IMR-90 (cell line): ENCODE data around the gene ZKSCAN5. TPM values are rescaled to one million over a fixed set of nuclear protein-coding genes. Genes with fewer than 3 reads are reported as not detected.

Experiments used
- ATAC-seq: fragments of 200-7000 bp; cut with Tn5 transposase; 2 replicates; pipeline ENCODE4 v1.9.1; 2020; ENCODE audit warnings: low read depth, mild to moderate bottlenecking, moderate library complexity
- BruUV-seq: library from RNA; stranded (reverse); fragments of 400-500 nt; replicated peaks from 2 replicates; lab custom pipeline; 2021; lab: Mats Ljungman, UMichigan
- CTCF ChIA-PET: fragments of 300-600 bp; formaldehyde crosslinking; extraction: SDS; loops from one replicate; lab custom pipeline; 2021; ENCODE audit warnings: antibody characterized with exemption; lab: Yijun Ruan, JAX
- POLR2A ChIA-PET: fragments of 300-600 bp; sonication (Branson Sonifier 250); formaldehyde crosslinking; loops from one replicate; lab custom pipeline; 2022; ENCODE audit warnings: antibody characterized with exemption; ENCODE audit not compliant: unreplicated experiment; lab: Charles Lee
- DNase-seq: peaks from one replicate; pipeline ENCODE4 v3.0.0; 2013
- H2AFZ ChIP-seq: replicated peaks from 2 replicates; pipeline ENCODE3; 2013; ENCODE audit warnings: low read length, mild to moderate bottlenecking; ENCODE audit not compliant: poor library complexity
- H2AK5ac ChIP-seq: 2 replicates; pipeline ENCODE4 v1.6.1; 2013; ENCODE audit warnings: low read depth, low read length, inconsistent platforms
- H2AK9ac ChIP-seq: replicated peaks from 2 replicates; pipeline ENCODE3; 2013; ENCODE audit warnings: mild to moderate bottlenecking, low read depth, low read length, moderate library complexity; ENCODE audit not compliant: poor library complexity
- H2BK120ac ChIP-seq: 2 replicates; pipeline ENCODE4 v1.6.1; 2013; ENCODE audit warnings: low read depth, low read length, inconsistent platforms
- H2BK15ac ChIP-seq: 3 replicates; pipeline ENCODE4 v1.6.1; 2013; ENCODE audit warnings: low read depth, low read length, inconsistent platforms
- H2BK20ac ChIP-seq: 2 replicates; pipeline ENCODE4 v1.6.1; 2013; ENCODE audit warnings: low read depth, mild to moderate bottlenecking, inconsistent platforms, low read length, moderate library complexity
- H2BK5ac ChIP-seq: 2 replicates; pipeline ENCODE4 v1.6.1; 2013; ENCODE audit warnings: mild to moderate bottlenecking, low read depth, low read length, inconsistent platforms; ENCODE audit not compliant: poor library complexity, severe bottlenecking
- H3K14ac ChIP-seq: replicated peaks from 2 replicates; pipeline ENCODE4 v1.6.1; 2013; ENCODE audit warnings: low read depth, low read length, inconsistent platforms
- H3K18ac ChIP-seq: 2 replicates; pipeline ENCODE4 v1.6.1; 2013; ENCODE audit warnings: low read depth, low read length, control low read depth
- H3K23ac ChIP-seq: 2 replicates; pipeline ENCODE4 v1.6.1; 2013; ENCODE audit warnings: low read depth, low read length, inconsistent platforms
- H3K27ac ChIP-seq: 2 replicates; pipeline ENCODE4 v1.5.1; 2013; ENCODE audit warnings: mild to moderate bottlenecking, control low read depth, low read length; ENCODE audit not compliant: insufficient read depth
- H3K27me3 ChIP-seq: 2 replicates; pipeline ENCODE4 v1.6.1; 2013; ENCODE audit warnings: low read length; ENCODE audit not compliant: control insufficient read depth, insufficient read depth
- H3K36me3 ChIP-seq: 2 replicates; pipeline ENCODE4 v1.6.1; 2013; ENCODE audit warnings: low read length, mixed read lengths; ENCODE audit not compliant: control insufficient read depth, insufficient read depth
- H3K4ac ChIP-seq: 2 replicates; pipeline ENCODE4 v1.6.1; 2013; ENCODE audit warnings: low read depth, low read length, inconsistent platforms
- H3K4me1 ChIP-seq: 2 replicates; pipeline ENCODE4 v1.6.1; 2013; ENCODE audit warnings: low read length, mixed read lengths; ENCODE audit not compliant: control insufficient read depth, insufficient read depth
- H3K4me2 ChIP-seq: 2 replicates; pipeline ENCODE4 v1.6.1; 2013; ENCODE audit warnings: low read depth, mild to moderate bottlenecking, control low read depth, low read length, moderate library complexity
- H3K4me3 ChIP-seq: 2 replicates; pipeline ENCODE4 v1.5.1; 2013; ENCODE audit warnings: low read depth, mild to moderate bottlenecking, control low read depth, low read length, moderate library complexity; ENCODE audit not compliant: insufficient read depth
- H3K56ac ChIP-seq: 2 replicates; pipeline ENCODE4 v1.6.1; 2013; ENCODE audit warnings: low read length, inconsistent platforms; ENCODE audit not compliant: insufficient read depth; ENCODE audit errors: extremely low read depth
- H3K79me1 ChIP-seq, 2 experiments: 2 replicates each; pipeline ENCODE4 v1.6.1; 2013; ENCODE audit warnings: low read length in 2 of 2, inconsistent platforms in 1 of 2, low read depth in 1 of 2
- H3K9ac ChIP-seq: 2 replicates; pipeline ENCODE4 v1.6.1; 2013; ENCODE audit warnings: low read depth, low read length, control low read depth
- H3K9me1 ChIP-seq: 2 replicates; pipeline ENCODE4 v1.6.1; 2013; ENCODE audit warnings: low read length, inconsistent platforms; ENCODE audit not compliant: insufficient read depth
- H3K9me3 ChIP-seq: 2 replicates; pipeline ENCODE4 v1.6.1; 2013; ENCODE audit warnings: low read length; ENCODE audit not compliant: control insufficient read depth, insufficient read depth
- H4K20me1 ChIP-seq: 2 replicates; pipeline ENCODE4 v1.6.1; 2013; ENCODE audit warnings: low read length, inconsistent platforms; ENCODE audit not compliant: insufficient read depth
- H4K5ac ChIP-seq: 2 replicates; pipeline ENCODE4 v1.6.1; 2013; ENCODE audit warnings: mild to moderate bottlenecking, low read depth, low read length, control low read depth
- H4K8ac ChIP-seq, 2 experiments: 2 replicates each; pipeline ENCODE4 v1.6.1; 2013; ENCODE audit warnings: low read depth in 2 of 2, low read length in 2 of 2, control low read depth in 1 of 2, inconsistent platforms in 1 of 2
- H4K91ac ChIP-seq: 2 replicates; pipeline ENCODE4 v1.6.1; 2013; ENCODE audit warnings: low read depth, low read length, inconsistent platforms; ENCODE audit not compliant: insufficient read depth
- BHLHE40 ChIP-seq: fragments of 150-350 bp; IDR thresholded peaks from 2 replicates; pipeline ENCODE4 v1.6.1; 2016; ENCODE audit warnings: mild to moderate bottlenecking, low read depth, low read length
- CEBPB ChIP-seq: IDR thresholded peaks from 2 replicates; pipeline ENCODE4 v1.6.1; 2012; ENCODE audit warnings: low read depth, low read length, improper control_type of control experiment
- CTCF ChIP-seq: conservative IDR thresholded peaks from 2 replicates; pipeline ENCODE4 v1.5.1; 2012; ENCODE audit warnings: mild to moderate bottlenecking, low read depth, low read length, improper control_type of control experiment
- ELK1 ChIP-seq: fragments of 150-350 bp; IDR thresholded peaks from 2 replicates; pipeline ENCODE4 v1.6.1; 2016; ENCODE audit warnings: low read depth, mild to moderate bottlenecking, low read length, moderate library complexity, borderline replicate concordance
- FOS ChIP-seq: fragments of 150-350 bp; IDR thresholded peaks from 2 replicates; pipeline ENCODE4 v1.6.1; 2016; ENCODE audit warnings: low read depth, low read length
- MAFK ChIP-seq: IDR thresholded peaks from 2 replicates; pipeline ENCODE4 v1.6.1; 2012; ENCODE audit warnings: low read depth, low read length, improper control_type of control experiment
- MAZ ChIP-seq: IDR thresholded peaks from 2 replicates; pipeline ENCODE4 v1.6.1; 2012; ENCODE audit warnings: low read depth, mild to moderate bottlenecking, low read length, improper control_type of control experiment, moderate library complexity, borderline replicate concordance
- NFE2L2 ChIP-seq: fragments of 150-350 bp; IDR thresholded peaks from 2 replicates; pipeline ENCODE4 v1.6.1; 2016; ENCODE audit warnings: low read depth, mild to moderate bottlenecking, low read length
- POLR2A ChIP-seq: IDR thresholded peaks from 2 replicates; pipeline ENCODE4 v1.6.1; 2012; ENCODE audit warnings: mild to moderate bottlenecking, low read depth, low read length
- RAD21 ChIP-seq: IDR thresholded peaks from 2 replicates; pipeline ENCODE4 v1.6.1; 2012; ENCODE audit warnings: low read length, improper control_type of control experiment
- RCOR1 ChIP-seq: IDR thresholded peaks from 2 replicates; pipeline ENCODE4 v1.6.1; 2012; ENCODE audit warnings: mild to moderate bottlenecking, low read length, improper control_type of control experiment; ENCODE audit not compliant: insufficient replicate concordance
- RFX5 ChIP-seq: IDR thresholded peaks from 2 replicates; pipeline ENCODE4 v1.8.0; 2012; ENCODE audit warnings: low read depth, mild to moderate bottlenecking, low read length, moderate library complexity
- SMC3 ChIP-seq: fragments of 150-350 bp; IDR thresholded peaks from 2 replicates; pipeline ENCODE4 v1.6.1; 2016; ENCODE audit warnings: low read depth, mild to moderate bottlenecking, antibody characterized with exemption, low read length, moderate library complexity
- USF2 ChIP-seq: fragments of 150-350 bp; IDR thresholded peaks from 2 replicates; pipeline ENCODE4 v1.6.1; 2017; ENCODE audit warnings: mild to moderate bottlenecking, antibody characterized with exemption, low read length, low read depth
- WGBS, 2 experiments: methylation state at CpG; one replicate each; pipeline versions ENCODE4 v1.1.5 to v1.1.7; 2013; ENCODE audit warnings: missing lambda C conversion rate in 2 of 2; ENCODE audit not compliant: insufficient read length in 1 of 2; ENCODE audit errors: extremely low coverage in 2 of 2; 5-methylcytosine and 5-hydroxymethylcytosine counted together
- dilution Hi-C: fragments of 300-500 bp; cut with HindIII; formaldehyde crosslinking; loops from one replicate; pipeline ENCODE4 v1.14.3; 2018; ENCODE audit warnings: low sequenced_read_pairs; ENCODE audit not compliant: unreplicated experiment
- in situ Hi-C: fragments of 300-500 bp; cut with MboI; formaldehyde crosslinking; loops from 3 replicates; pipeline ENCODE4 v1.14.3; 2019; ENCODE audit warnings: low sequenced_read_pairs, inconsistent platforms, mixed read lengths
- intact Hi-C: fragments of 100-400 bp; cut with micrococcal nuclease; formaldehyde crosslinking; loops from 2 replicates; pipeline ENCODE4 v1.10.0; 2022
- polyA plus RNA-seq, 3 experiments: library from polyadenylated mRNA; depleted of rRNA; stranded (reverse); fragments of >200 nt; gene quantifications; 2 replicates each; pipeline ENCODE4 v1.2.3, GENCODE V29; 2012; ENCODE audit warnings: low replicate concordance in 1 of 3
- total RNA-seq: library from RNA; depleted of rRNA; stranded (reverse); fragments of >200 nt; gene quantifications from 2 replicates; pipeline ENCODE4 v1.2.3, GENCODE V29; 2012

ZKSCAN5 gene
- total and polyA plus RNA-seq, 2 of the 4 experiments (the other 2 are of a cell fraction): 5.5 to 16.3 TPM

- ATAC-seq: no peak
- no peak overlapping the region for H3K18ac ChIP-seq
- peak overlapping the region; percentile 67 to 90; a peak in 3 of 4 replicates for H4K8ac ChIP-seq
- peak overlapping the region; percentile 96 for H3K4me2 ChIP-seq
- DNase-seq: no peak
- H4K20me1 ChIP-seq: peaks cover 11% of the 10 kb centered on the region; the same call in 1 of the 2 replicates
- ChIA-PET CTCF (no interaction called here), POLR2A (no interaction called here)
- H2BK20ac ChIP-seq: no peak overlapping the region
- H2AK9ac ChIP-seq: peak overlapping the region; percentile 95
- BruUV-seq: no TSS peak
- peaks cover 3% of the 10 kb centered on the region for H3K4me1 ChIP-seq
- peak overlapping the region; percentile 25; the same call in 1 of the 2 replicates for H3K23ac ChIP-seq
- 0 out of 2 replicates have a peak overlapping the region, but pooled peaks have one; percentile 74 for H3K56ac ChIP-seq
- peak overlapping the region; percentile 19; the same call in 1 of the 2 replicates for H4K5ac ChIP-seq
- no peak overlapping the region for H2BK120ac ChIP-seq
- H3K27ac ChIP-seq: peak overlapping the region; percentile 59
- TF ChIP-seq CEBPB (no peak), RAD21 (no peak), NFE2L2 (no peak), FOS (no peak), MAFK (no peak), RFX5 (no peak), ELK1 (no peak), POLR2A (no peak), RCOR1 (no peak), SMC3 (no peak), BHLHE40 (no peak), CTCF (no peak), MAZ (no peak), USF2 (no peak)
- peak overlapping the region; percentile 2; the same call in 1 of the 2 replicates for H3K14ac ChIP-seq
- H3K4me3 ChIP-seq: peak overlapping the region; percentile 57
- dilution Hi-C loops (no loop called here), in situ Hi-C loops (no loop called here), intact Hi-C loops (no loop called here)
- H3K4ac ChIP-seq: peak overlapping the region; percentile 81
- H2AFZ ChIP-seq: peak overlapping the region; percentile 97
- H3K36me3 ChIP-seq: peaks cover 17% of the 10 kb centered on the region
- H3K9ac ChIP-seq: peak overlapping the region; percentile 65
- H2BK5ac ChIP-seq: peak overlapping the region; percentile 28
- peak overlapping the region; percentile 39; the same call in 1 of the 2 replicates for H4K91ac ChIP-seq
- 0 out of 2 replicates have a peak, but pooled peaks cover 4% of the 10 kb centered on the region for H3K9me1 ChIP-seq
- no peaks in the 10 kb centered on the region for H3K27me3 ChIP-seq
- peaks cover 8% of the 10 kb centered on the region for H3K9me3 ChIP-seq
- H2BK15ac ChIP-seq: no peak overlapping the region
- 0% methylated on average over 3 of the region's 14 CpGs; no CpG with 5 or more reads in 1 of the 2 experiments for WGBS, 2 experiments
- peak overlapping the region; percentile 57; the same call in 1 of the 2 replicates for H2AK5ac ChIP-seq
- peaks cover 14 to 34% of the 10 kb centered on the region in 2 experiments for H3K79me1 ChIP-seq
Observed at GRCh38 chr7:99499371-99499720, 5.1 kb upstream of the ZKSCAN5 start.
